GM23338 (cell line): Measurements from ENCODE around the gene GET3.

Experiments used
- CTCF ChIP-seq, 2 experiments: fragments of 200-600 bp in 1 of 2; sonication (generic) in 1 of 2; conservative IDR thresholded peaks; 2 replicates each; pipeline versions ENCODE4 v1.5.1 to v1.6.1; 2016 to 2017; ENCODE audit warnings: antibody characterized with exemption in 2 of 2, low read depth in 2 of 2, mild to moderate bottlenecking in 2 of 2, moderate library complexity in 1 of 2
- EZH2 ChIP-seq: fragments of 200-600 bp; sonication (generic); IDR thresholded peaks from one replicate; pipeline ENCODE4 v1.8.0; 2017; ENCODE audit warnings: antibody characterized with exemption, mild to moderate bottlenecking, low read depth; ENCODE audit not compliant: unreplicated experiment
- EZH2phosphoT487 ChIP-seq: fragments of 200-600 bp; sonication (generic); IDR thresholded peaks from one replicate; pipeline ENCODE4 v1.8.1; 2018; ENCODE audit warnings: antibody characterized with exemption; ENCODE audit not compliant: unreplicated experiment
- JUNB ChIP-seq: IDR thresholded peaks from one replicate; pipeline ENCODE4 v1.6.1; 2016; ENCODE audit warnings: antibody characterized with exemption; ENCODE audit not compliant: unreplicated experiment

DNA sequence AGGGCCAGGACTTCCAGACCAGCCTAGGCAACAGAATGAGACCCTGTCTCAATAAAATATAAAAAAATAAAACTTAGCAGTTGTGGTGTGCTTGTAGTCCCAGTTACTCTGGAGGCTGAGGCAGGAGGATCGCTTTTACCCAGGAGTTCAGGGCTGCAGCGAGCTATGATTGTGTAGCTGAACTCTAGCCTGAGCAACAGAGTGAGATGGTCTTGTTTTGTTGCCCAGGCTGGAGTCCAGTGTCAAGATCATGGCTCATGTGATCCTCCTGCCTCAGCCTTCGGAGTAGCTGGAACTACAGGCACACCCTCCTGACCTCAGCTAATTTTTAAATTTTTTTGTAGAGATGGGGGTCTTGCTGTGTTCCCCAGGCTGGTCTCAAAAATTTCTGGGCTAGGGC is 49.7 kb downstream of the GET3 start:
- TF ChIP-seq EZH2phosphoT487 (no peak), JUNB (no peak), EZH2 (no peak), CTCF (conservative IDR thresholded peaks at IDR 0.05; ENCODE audit: low read depth in 2 of 2) (no peak)
